ENCODE results near the gene TUSC2.
"Not testable (repeated sequence)": the region's sequence is repeated elsewhere in the genome, so short reads cannot be mapped to it uniquely, and the experiment has no call there.

GRCh38 chr3:50284121-50284520, 43.9 kb downstream of the TUSC2 start:
- not testable (repeated sequence) for TF ChIP-seq FOXP2 (optimal IDR thresholded peaks at IDR 0.05; ENCODE audit: control extremely low read depth, extremely low read length, insufficient read depth); EZH2 (IDR thresholded peaks at IDR 0.05); POLR2AphosphoS5 (IDR thresholded peaks at IDR 0.05; ENCODE audit: borderline replicate concordance, low read depth, low read length)
